Esophagus muscularis mucosa (tissue), 4 donors: ENCODE data around the gene RNF125. TPM values are rescaled to one million over a fixed set of nuclear protein-coding genes. Genes with fewer than 3 reads are reported as not detected.
A peak's percentile ranks its signal among the peaks of the same experiment; 100 is the strongest.

Experiments
- DNase-seq: peaks from one replicate; pipeline ENCODE4 v3.0.0-alpha.2; 2017; ENCODE audit errors: extremely low spot score
- H3K27ac ChIP-seq, 4 donors: fragments of 200-600 bp; sonication (generic); replicated peaks in 1 of 4; 1 replicate in 3 of 4; 2 replicates in 1 of 4; pipeline ENCODE4 v1.5.1; 2016 to 2019; ENCODE audit warnings: mild to moderate bottlenecking in 1 of 4
- H3K27me3 ChIP-seq, 4 donors: fragments of 200-600 bp; sonication (generic); one replicate each; pipeline versions ENCODE4 v1.5.1 to v1.6.0; 2016 to 2019
- H3K36me3 ChIP-seq, 4 donors: fragments of 200-600 bp; sonication (generic); one replicate each; pipeline ENCODE4 v1.5.1; 2016 to 2019
- H3K4me1 ChIP-seq, 4 donors: fragments of 200-600 bp; sonication (generic); one replicate each; pipeline ENCODE4 v1.5.1; 2016 to 2019
- H3K4me3 ChIP-seq, 4 donors: fragments of 200-600 bp; sonication (generic); 1 replicate in 2 of 4; 2 replicates in 2 of 4; pipeline ENCODE4 v1.5.1; 2016 to 2019; ENCODE audit warnings: mild to moderate bottlenecking in 4 of 4, moderate library complexity in 1 of 4
- H3K9me3 ChIP-seq, 4 donors: fragments of 200-600 bp; sonication (generic); 1 replicate in 3 of 4; 2 replicates in 1 of 4; pipeline ENCODE4 v1.5.1; 2016 to 2019
- CTCF ChIP-seq, 3 experiments: fragments of 200-600 bp in 2 of 3; fragments of 450-650 bp in 1 of 3; sonication (generic) in 2 of 3; IDR thresholded peaks; one replicate each; pipeline ENCODE4 v1.5.1; 2017 to 2019; ENCODE audit warnings: antibody characterized with exemption in 3 of 3, mild to moderate bottlenecking in 2 of 3, moderate library complexity in 1 of 3
- EP300 ChIP-seq: sonication (generic); formaldehyde crosslinking; IDR thresholded peaks from one replicate; pipeline ENCODE4 v1.6.1; 2017; ENCODE audit warnings: antibody characterized with exemption
- POLR2A ChIP-seq: fragments of 450-650 bp; IDR thresholded peaks from one replicate; pipeline ENCODE4 v1.6.1; 2017; ENCODE audit warnings: antibody characterized with exemption, moderate library complexity, mild to moderate bottlenecking, low read depth
- POLR2AphosphoS5 ChIP-seq, 2 donors: sonication (generic); formaldehyde crosslinking; IDR thresholded peaks; one replicate each; pipeline ENCODE4 v1.6.1; 2017; ENCODE audit warnings: antibody characterized with exemption in 2 of 2
- WGBS: methylation state at CpG from one replicate; pipeline ENCODE4 v1.1.5; 2018; 5-methylcytosine and 5-hydroxymethylcytosine counted together
- intact Hi-C: fragments of 100-400 bp; cut with DNase I; formaldehyde crosslinking; loops from one replicate; pipeline ENCODE4 v1.15.1; 2023
- total RNA-seq, 4 donors: library from RNA; depleted of rRNA; stranded (reverse); fragments of >200 nt; gene quantifications; one replicate each; pipeline versions ENCODE4 v1.1.0 to v1.2.1, GENCODE V29; 2016

The RNF125 gene
- total RNA-seq: 1 to 10 TPM; 3.3 to 5.2 (median 4.3) TPM

DNA sequence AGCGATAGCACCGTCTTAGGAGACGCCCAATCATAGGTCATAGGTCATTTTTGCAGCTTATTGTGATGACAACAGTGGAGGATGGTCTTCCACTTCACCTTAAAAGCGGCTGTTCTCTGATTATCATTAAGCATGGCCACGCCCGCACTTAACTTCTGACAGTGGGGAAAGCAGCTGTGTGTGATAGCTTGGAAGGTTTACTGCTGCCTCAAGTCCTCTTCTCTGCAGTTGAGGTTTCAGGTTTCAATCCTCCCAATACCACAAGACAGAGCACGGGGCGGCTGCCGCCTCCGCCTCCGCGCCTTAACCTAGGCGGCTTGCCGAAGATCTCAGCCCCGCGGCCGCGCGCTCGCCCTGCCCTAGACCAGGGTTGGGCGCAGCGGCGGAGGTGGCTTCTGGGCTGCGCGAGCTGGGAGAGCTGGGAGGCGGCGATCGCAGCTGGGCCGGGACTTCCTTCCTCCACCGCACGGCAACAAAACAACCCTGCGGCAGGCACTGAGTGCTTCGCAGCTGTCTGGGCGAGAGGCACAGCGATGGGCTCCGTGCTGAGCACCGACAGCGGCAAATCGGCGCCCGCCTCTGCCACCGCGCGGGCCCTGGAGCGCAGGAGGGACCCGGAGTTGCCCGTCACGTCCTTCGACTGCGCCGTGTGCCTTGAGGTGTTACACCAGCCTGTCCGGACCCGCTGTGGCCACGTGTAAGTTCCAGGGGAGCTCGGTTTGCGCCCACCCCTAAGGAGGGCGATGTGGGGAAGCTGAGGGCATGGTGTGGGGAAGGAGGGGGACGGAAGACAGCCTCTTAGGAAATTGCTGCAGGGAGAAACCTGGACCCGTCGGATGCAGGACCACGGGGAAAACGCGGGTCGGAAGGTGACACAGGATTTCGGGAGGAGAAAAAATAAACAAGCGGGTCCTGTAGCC is at the start of gene RNF125:
RNF125 (plus strand) TSS at position 495 of the 920 bp plus-strand sequence; CDS start at position 534, 39 bp downstream.
- intact Hi-C loops: no loop called here
- under 1% methylated on average over 48 of the region's 66 CpGs for WGBS

GRCh38 chr18:31970617-31971016 is 48.0 kb upstream of the RNF125 start:
- no peak for TF ChIP-seq POLR2AphosphoS5 (IDR thresholded peaks at IDR 0.05)
- TF ChIP-seq POLR2A: no peak
- TF ChIP-seq EP300: no peak
- no peak for TF ChIP-seq CTCF (IDR thresholded peaks at IDR 0.05)
- DNase-seq: no peak
- intact Hi-C loops: no loop called here
- 53% methylated on average over 3 of the region's 3 CpGs for WGBS
- Histone ChIP-seq H3K4me3 (no peak overlapping the region), H3K27me3 (no peaks in the 10 kb centered on the region), H3K9me3 (peaks cover 0 to 28% (median 22%) of the 10 kb centered on the region in 4 donors), H3K4me1 (no peaks in the 10 kb centered on the region), H3K27ac (no peak overlapping the region), H3K36me3 (no peaks in the 10 kb centered on the region)

More for the DNA sequence above, at the start of gene RNF125:
- Histone ChIP-seq H3K36me3 (no peaks in the 10 kb centered on the region), H3K27ac (peak within 1 kb of the TSS; percentile 54 to 78 (median 62)), H3K4me1 (peaks cover 5 to 26% (median 23%) of the 10 kb centered on the region in 4 donors), H3K9me3 (no peaks in the 10 kb centered on the region), H3K27me3 (peaks cover 0 to 6% (median 0%) of the 10 kb centered on the region in 4 donors), H3K4me3 (peak within 1 kb of the TSS; percentile 54 to 64 (median 60))
- peak; percentile 93 for DNase-seq
- TF ChIP-seq POLR2A (no peak), CTCF (IDR thresholded peaks at IDR 0.05) (no peak), POLR2AphosphoS5 (IDR thresholded peaks at IDR 0.05) (peak; percentile 60 to 68), EP300 (no peak)

- TF ChIP-seq POLR2AphosphoS5 (IDR thresholded peaks at IDR 0.05) (no peak), CTCF (IDR thresholded peaks at IDR 0.05) (no peak), EP300 (no peak)
- intact Hi-C loops: no loop called here
Observed at GRCh38 chr18:31973929-31974546, 44.6 kb upstream of the RNF125 start.

GRCh38 chr18:31976242-31976641 is 42.4 kb upstream of the RNF125 start:
- intact Hi-C loops: loop anchor here (5.0 kb wide), 1 partner anchor 234 kb away; no protein-coding TSS in a partner anchor
- TF ChIP-seq CTCF (IDR thresholded peaks at IDR 0.05): no peak
- no peak for TF ChIP-seq POLR2AphosphoS5 (IDR thresholded peaks at IDR 0.05)
- TF ChIP-seq POLR2A: no peak
- TF ChIP-seq EP300: no peak
- Histone ChIP-seq H3K27ac (no peak overlapping the region), H3K9me3 (peaks cover 0 to 33% (median 24%) of the 10 kb centered on the region in 4 donors), H3K4me1 (no peaks in the 10 kb centered on the region), H3K36me3 (no peaks in the 10 kb centered on the region), H3K4me3 (no peak overlapping the region), H3K27me3 (no peaks in the 10 kb centered on the region)
- 48% methylated on average over 3 of the region's 3 CpGs for WGBS
- no peak for DNase-seq

More at GRCh38 chr18:31973929-31974546, 44.6 kb upstream of the RNF125 start:
- Histone ChIP-seq H3K27me3 (no peaks in the 10 kb centered on the region), H3K36me3 (no peaks in the 10 kb centered on the region), H3K27ac (no peak overlapping the region), H3K4me1 (no peaks in the 10 kb centered on the region), H3K9me3 (peaks cover 0 to 33% (median 24%) of the 10 kb centered on the region in 4 donors), H3K4me3 (no peak overlapping the region)
- no peak for DNase-seq
- WGBS: 74% methylated on average over 4 of the region's 4 CpGs
